Measurements from ENCODE around the gene INIP.

DNA sequence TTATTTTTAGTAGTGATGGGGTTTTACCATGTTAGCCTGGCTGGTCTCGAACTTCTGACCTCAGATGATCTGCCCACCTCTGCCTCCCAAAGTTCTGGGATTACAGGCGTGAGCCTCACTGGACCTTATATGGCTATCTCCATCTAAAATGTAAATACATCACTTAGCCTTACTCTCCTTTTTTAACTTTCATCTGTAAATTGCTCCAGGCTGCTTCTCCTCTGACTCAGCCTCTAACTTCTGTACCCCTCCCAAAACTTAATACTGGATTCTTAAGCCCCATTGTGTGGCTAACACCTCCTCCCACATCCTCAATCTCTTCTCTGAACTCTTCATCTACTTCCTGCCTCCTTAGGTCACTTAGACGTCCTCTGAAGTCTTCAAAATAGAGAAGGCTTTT lies 36.7 kb upstream of the INIP start:
- TF ChIP-seq, protein P1, sequence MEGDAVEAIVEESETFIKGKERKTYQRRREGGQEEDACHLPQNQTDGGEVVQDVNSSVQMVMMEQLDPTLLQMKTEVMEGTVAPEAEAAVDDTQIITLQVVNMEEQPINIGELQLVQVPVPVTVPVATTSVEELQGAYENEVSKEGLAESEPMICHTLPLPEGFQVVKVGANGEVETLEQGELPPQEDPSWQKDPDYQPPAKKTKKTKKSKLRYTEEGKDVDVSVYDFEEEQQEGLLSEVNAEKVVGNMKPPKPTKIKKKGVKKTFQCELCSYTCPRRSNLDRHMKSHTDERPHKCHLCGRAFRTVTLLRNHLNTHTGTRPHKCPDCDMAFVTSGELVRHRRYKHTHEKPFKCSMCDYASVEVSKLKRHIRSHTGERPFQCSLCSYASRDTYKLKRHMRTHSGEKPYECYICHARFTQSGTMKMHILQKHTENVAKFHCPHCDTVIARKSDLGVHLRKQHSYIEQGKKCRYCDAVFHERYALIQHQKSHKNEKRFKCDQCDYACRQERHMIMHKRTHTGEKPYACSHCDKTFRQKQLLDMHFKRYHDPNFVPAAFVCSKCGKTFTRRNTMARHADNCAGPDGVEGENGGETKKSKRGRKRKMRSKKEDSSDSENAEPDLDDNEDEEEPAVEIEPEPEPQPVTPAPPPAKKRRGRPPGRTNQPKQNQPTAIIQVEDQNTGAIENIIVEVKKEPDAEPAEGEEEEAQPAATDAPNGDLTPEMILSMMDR (IDR thresholded peaks at IDR 0.05; ENCODE audit: low read depth, low read length) = no peak
- no peak for TF ChIP-seq EZH2phosphoT487 (IDR thresholded peaks at IDR 0.05; ENCODE audit: low read depth)

Measured in OCI-LY3 (cell line).